Ovary (tissue), 9 donors: ENCODE data around the gene GPR4. TPM values are rescaled to one million over a fixed set of nuclear protein-coding genes. Genes with fewer than 3 reads are reported as not detected.

ENCODE experiments used
- DNase-seq, 5 donors: peaks; one replicate each; pipeline ENCODE4 v3.0.0-alpha.2; 2019 to 2020
- H3K27ac ChIP-seq, 2 donors: fragments of 200-600 bp; one replicate each; pipeline versions ENCODE4 v1.5.1 to v1.8.0; 2019 to 2022
- H3K27me3 ChIP-seq: fragments of 200-600 bp; one replicate; pipeline ENCODE4 v1.8.0; 2022
- H3K36me3 ChIP-seq: fragments of 200-600 bp; sonication (generic); one replicate; pipeline ENCODE4 v1.5.1; 2019
- H3K4me1 ChIP-seq: one replicate; pipeline ENCODE4 v1.8.1; 2013; ENCODE audit warnings: mild to moderate bottlenecking, moderate library complexity; ENCODE audit not compliant: insufficient read depth
- H3K4me3 ChIP-seq: fragments of 200-600 bp; sonication (generic); one replicate; pipeline ENCODE4 v1.5.1; 2017
- H3K9me3 ChIP-seq, 2 donors: fragments of 200-600 bp in 1 of 2; sonication (generic) in 1 of 2; one replicate each; pipeline versions ENCODE4 v1.5.1 to v1.8.1; 2013 to 2019; ENCODE audit warnings: mild to moderate bottlenecking in 1 of 2, moderate library complexity in 1 of 2
- EP300 ChIP-seq: sonication (generic); formaldehyde crosslinking; IDR thresholded peaks from one replicate; pipeline ENCODE4 v1.6.1; 2017; ENCODE audit warnings: antibody characterized with exemption
- POLR2A ChIP-seq: fragments of 450-650 bp; IDR thresholded peaks from one replicate; pipeline ENCODE4 v1.6.1; 2017; ENCODE audit warnings: antibody characterized with exemption, mild to moderate bottlenecking, moderate library complexity
- WGBS, 3 donors: extraction: QIAGEN DNeasy Blood & Tissue Kit in 1 of 3; methylation state at CpG; one replicate each; pipeline versions ENCODE4 v1.1.5 to v1.1.7; 2013 to 2017; 5-methylcytosine and 5-hydroxymethylcytosine counted together
- intact Hi-C, 4 donors: fragments of 100-400 bp; cut with DNase I; formaldehyde crosslinking; loops; one replicate each; pipeline versions ENCODE4 v1.11.0 to v1.15.1; 2022 to 2023
- polyA plus RNA-seq, 2 donors: library from polyadenylated mRNA; stranded (reverse); fragments of 200-250 nt in 1 of 2; fragments of 350-450 nt in 1 of 2; fragmentation: Illumina TruSeq in 1 of 2; extraction: RNeasy Lipid Tissue Mini Kit (QIAGEN cat#74804) in 1 of 2; gene quantifications; one replicate each; pipeline ENCODE4 v1.2.3, GENCODE V29; 2013 to 2014
- total RNA-seq, 7 donors: library from RNA; depleted of rRNA in 2 of 7; stranded (reverse); fragments of >200 nt in 2 of 7; fragmentation: NEBNext Ultra II Directional in 3 of 7; extraction: Animal tissue kit (Norgen Biotek cat#: 25700) in 3 of 7; gene quantifications; one replicate each; pipeline versions ENCODE4 v1.1.0 to v1.2.4, GENCODE V29; 2016 to 2023
- TF ChIP-seq, protein P1 (sequence below), 3 donors: fragments of 450-650 bp in 2 of 3; fragments of 200-600 bp in 1 of 3; IDR thresholded peaks; one replicate each; pipeline versions ENCODE4 v1.5.1 to v1.8.0; 2016 to 2022; ENCODE audit warnings: antibody characterized with exemption in 3 of 3, mild to moderate bottlenecking in 1 of 3
- donor health status: DM: no; HTN: no; CAD: no; lungs with moderate emphysema.
- donor health status: DM: no; HTN: no; CAD: no.
- donor health status: Bipolar disorder and iron deficiency.
- donor health status: DM: yes; HTN: yes; CAD: no.
- donor health status: DM: no; HTN: no; CAD: no.
- donor health status: DM: yes; HTN: yes; CAD: no.

GPR4 gene
- total and polyA plus RNA-seq, 9 donors: 0.60 to 11.9 (median 3.0) TPM

DNA sequence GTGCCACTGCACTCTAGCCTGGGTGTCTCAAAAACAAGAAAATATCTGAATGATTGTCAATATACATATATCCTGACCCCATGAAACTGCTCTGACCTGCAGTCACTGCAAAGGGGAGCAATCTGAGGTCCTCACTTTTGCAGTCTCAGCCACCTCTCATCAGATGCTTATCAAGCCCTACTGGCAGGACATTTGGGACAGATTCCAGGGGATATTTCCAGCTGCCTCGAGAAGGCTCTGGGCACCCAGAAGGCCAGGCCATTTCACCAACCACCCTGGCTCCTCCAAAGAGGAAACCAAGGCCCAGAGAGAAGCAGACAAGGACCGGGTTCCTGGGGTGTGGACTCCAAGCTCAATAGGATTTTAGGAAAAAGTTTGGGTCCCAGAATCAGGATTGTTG, 34.9 kb upstream of the GPR4 start:
- H3K4me1 ChIP-seq: no peaks in the 10 kb centered on the region
- H3K36me3 ChIP-seq: no peaks in the 10 kb centered on the region
- no peak overlapping the region for H3K27ac ChIP-seq
- H3K27me3 ChIP-seq: no peaks in the 10 kb centered on the region
- no peak for DNase-seq
- H3K4me3 ChIP-seq: no peak overlapping the region
- intact Hi-C loops: no loop called here
- 65 to 84% (median 69%) methylated on average over 2 of the region's 2 CpGs for WGBS, 3 donors
- H3K9me3 ChIP-seq: no peaks in the 10 kb centered on the region
- TF ChIP-seq POLR2A (no peak), EP300 (no peak)
- TF ChIP-seq, protein P1, sequence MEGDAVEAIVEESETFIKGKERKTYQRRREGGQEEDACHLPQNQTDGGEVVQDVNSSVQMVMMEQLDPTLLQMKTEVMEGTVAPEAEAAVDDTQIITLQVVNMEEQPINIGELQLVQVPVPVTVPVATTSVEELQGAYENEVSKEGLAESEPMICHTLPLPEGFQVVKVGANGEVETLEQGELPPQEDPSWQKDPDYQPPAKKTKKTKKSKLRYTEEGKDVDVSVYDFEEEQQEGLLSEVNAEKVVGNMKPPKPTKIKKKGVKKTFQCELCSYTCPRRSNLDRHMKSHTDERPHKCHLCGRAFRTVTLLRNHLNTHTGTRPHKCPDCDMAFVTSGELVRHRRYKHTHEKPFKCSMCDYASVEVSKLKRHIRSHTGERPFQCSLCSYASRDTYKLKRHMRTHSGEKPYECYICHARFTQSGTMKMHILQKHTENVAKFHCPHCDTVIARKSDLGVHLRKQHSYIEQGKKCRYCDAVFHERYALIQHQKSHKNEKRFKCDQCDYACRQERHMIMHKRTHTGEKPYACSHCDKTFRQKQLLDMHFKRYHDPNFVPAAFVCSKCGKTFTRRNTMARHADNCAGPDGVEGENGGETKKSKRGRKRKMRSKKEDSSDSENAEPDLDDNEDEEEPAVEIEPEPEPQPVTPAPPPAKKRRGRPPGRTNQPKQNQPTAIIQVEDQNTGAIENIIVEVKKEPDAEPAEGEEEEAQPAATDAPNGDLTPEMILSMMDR (IDR thresholded peaks at IDR 0.05): no peak

GRCh38 chr19:45636275-45636674, 34.3 kb upstream of the GPR4 start:
- no peak for DNase-seq
- Histone ChIP-seq H3K4me1 (no peaks in the 10 kb centered on the region), H3K4me3 (no peak overlapping the region), H3K27me3 (no peaks in the 10 kb centered on the region), H3K9me3 (no peaks in the 10 kb centered on the region), H3K27ac (no peak overlapping the region), H3K36me3 (no peaks in the 10 kb centered on the region)
- TF ChIP-seq, protein P1 (IDR thresholded peaks at IDR 0.05): no peak
- no peak for TF ChIP-seq EP300
- TF ChIP-seq POLR2A: no peak
- 96 to 100% (median 97%) methylated on average over 1 of the region's 1 CpG for WGBS, 3 donors
- intact Hi-C loops: no loop called here

DNA sequence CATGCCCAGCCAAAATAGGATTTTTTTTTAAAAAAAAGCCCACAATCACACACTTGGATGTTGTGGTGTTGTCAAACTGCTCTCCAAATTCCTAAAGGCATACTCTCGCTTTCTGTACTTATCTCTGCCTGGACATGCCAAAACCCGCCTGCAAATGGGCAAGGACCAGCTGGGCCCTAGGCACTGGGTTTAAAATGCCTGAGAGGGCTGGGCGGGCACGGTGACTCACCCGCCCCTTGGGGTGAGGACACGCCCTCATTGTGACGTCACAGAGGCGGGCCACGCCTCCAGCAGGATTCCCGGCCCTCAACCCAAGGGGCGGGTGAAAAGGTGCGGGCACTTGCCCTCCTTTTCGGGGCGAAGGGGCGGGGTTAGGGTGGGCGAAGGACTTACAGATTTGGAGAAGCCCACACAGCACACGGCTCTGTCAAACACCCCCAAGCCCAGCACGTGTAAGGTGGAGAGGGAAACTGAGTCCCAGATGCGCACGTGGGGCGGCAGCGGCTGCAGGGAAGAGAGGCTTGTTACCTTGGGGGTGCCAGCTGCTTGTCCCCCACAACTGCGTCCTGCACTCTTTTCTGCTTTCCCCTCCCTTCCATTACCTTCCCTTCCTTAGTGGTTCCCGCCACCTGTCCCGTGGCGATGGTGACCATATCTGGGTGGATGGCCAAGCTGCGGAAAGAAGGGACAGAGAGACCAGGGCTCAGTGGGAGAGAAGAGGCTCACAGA, 30.6 kb upstream of the GPR4 start:
- DNase-seq: peak; percentile 26 to 75 (median 49)
- no peaks in the 10 kb centered on the region for H3K9me3 ChIP-seq
- WGBS, 3 donors: 43 to 68% (median 46%) methylated on average over 14 to 27 of the region's 27 CpGs
- no peaks in the 10 kb centered on the region for H3K27me3 ChIP-seq
- no peaks in the 10 kb centered on the region for H3K36me3 ChIP-seq
- TF ChIP-seq POLR2A (no peak), EP300 (no peak)
- TF ChIP-seq, protein P1 (IDR thresholded peaks at IDR 0.05): no peak
- H3K4me1 ChIP-seq: no peaks in the 10 kb centered on the region
- no peak overlapping the region for H3K4me3 ChIP-seq
- no peak overlapping the region for H3K27ac ChIP-seq
- intact Hi-C loops: no loop called here

DNA sequence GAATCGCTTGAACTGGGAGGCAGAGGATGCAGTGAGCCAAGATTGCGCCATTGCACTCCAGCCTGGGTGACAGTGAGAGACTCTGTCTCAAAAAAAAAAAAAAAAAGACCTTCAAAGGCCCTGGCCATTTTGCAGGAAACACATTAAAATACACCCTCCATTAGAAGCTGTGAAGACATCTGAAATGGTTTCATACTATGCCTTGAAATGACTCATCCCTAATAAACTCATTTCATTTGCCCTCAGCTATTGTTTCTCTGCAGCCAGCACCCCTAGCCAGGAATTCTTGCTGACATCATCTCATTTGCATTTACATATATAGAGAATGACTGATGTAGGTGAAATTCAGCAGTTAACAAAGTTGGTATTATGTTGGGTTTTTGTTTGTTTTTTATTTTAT, 28.5 kb upstream of the GPR4 start:
- no peaks in the 10 kb centered on the region for H3K27me3 ChIP-seq
- WGBS, 3 donors: 88 to 97% (median 93%) methylated on average over 2 of the region's 2 CpGs
- H3K9me3 ChIP-seq: no peaks in the 10 kb centered on the region
- H3K36me3 ChIP-seq: no peaks in the 10 kb centered on the region
- no peak for DNase-seq
- H3K27ac ChIP-seq: no peak overlapping the region
- H3K4me1 ChIP-seq: no peaks in the 10 kb centered on the region
- H3K4me3 ChIP-seq: no peak overlapping the region
- no peak for TF ChIP-seq EP300
- TF ChIP-seq, protein P1 (IDR thresholded peaks at IDR 0.05): no peak
- intact Hi-C loops: no loop called here
